ENCODE measurements around the gene TULP3.

DNA sequence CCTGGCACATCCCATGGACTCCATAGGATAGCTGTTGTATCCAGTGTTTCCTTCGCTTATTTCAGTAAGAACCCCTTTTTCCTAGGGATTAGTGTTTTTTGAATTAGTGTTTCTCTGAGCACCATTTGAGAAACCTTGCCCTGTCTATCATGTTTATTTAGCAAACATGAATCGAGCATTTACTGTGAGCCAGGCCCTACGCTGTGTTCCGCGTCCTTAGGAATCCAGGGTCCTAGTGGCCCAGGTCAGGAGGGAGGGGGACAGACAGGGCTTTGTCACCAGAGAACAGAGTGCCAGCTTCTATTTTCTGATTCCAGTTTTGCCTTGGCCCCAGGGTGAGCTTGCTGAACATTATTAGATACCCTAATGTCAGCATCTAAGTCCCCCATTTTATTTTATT, 71.0 kb downstream of the TULP3 start:
- TF ChIP-seq, protein P1, sequence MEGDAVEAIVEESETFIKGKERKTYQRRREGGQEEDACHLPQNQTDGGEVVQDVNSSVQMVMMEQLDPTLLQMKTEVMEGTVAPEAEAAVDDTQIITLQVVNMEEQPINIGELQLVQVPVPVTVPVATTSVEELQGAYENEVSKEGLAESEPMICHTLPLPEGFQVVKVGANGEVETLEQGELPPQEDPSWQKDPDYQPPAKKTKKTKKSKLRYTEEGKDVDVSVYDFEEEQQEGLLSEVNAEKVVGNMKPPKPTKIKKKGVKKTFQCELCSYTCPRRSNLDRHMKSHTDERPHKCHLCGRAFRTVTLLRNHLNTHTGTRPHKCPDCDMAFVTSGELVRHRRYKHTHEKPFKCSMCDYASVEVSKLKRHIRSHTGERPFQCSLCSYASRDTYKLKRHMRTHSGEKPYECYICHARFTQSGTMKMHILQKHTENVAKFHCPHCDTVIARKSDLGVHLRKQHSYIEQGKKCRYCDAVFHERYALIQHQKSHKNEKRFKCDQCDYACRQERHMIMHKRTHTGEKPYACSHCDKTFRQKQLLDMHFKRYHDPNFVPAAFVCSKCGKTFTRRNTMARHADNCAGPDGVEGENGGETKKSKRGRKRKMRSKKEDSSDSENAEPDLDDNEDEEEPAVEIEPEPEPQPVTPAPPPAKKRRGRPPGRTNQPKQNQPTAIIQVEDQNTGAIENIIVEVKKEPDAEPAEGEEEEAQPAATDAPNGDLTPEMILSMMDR (conservative IDR thresholded peaks at IDR 0.05) = no peak
- TF ChIP-seq EZH2 (IDR thresholded peaks at IDR 0.05; ENCODE audit: low read depth) = no peak

Measured in PC-9 (cell line).